ENCODE data around the gene BATF3. TPM values are rescaled to one million over a fixed set of nuclear protein-coding genes. Genes with fewer than 3 reads are reported as not detected.

BATF3 gene
- total RNA-seq, 1 donor from 2014 or later: not detected

GRCh38 chr1:212683357-212683722 lies 16.3 kb downstream of the BATF3 start:
- DNase-seq (ENCODE audit: low spot score): no peak
- Histone ChIP-seq H3K9ac (no peak overlapping the region), H4K20me1 (ENCODE audit: low read depth) (no peaks in the 10 kb centered on the region), H3K4me1 (no peaks in the 10 kb centered on the region), H3K4me2 (no peak overlapping the region), H3K36me3 (no peaks in the 10 kb centered on the region), H2AFZ (replicated peaks) (no peak overlapping the region), H3K79me2 (ENCODE audit: low read depth) (no peaks in the 10 kb centered on the region), H3K4me3 (no peak overlapping the region), H3K27ac (no peak overlapping the region), H3K27me3 (no peaks in the 10 kb centered on the region), H3K9me3 (ENCODE audit: low read depth) (no peaks in the 10 kb centered on the region), H3F3A (ENCODE audit: low read depth) (no peaks in the 10 kb centered on the region)
- TF ChIP-seq EZH2phosphoT487 (IDR thresholded peaks at IDR 0.05) (no peak), CTCF (IDR thresholded peaks at IDR 0.05) (no peak), EZH2 (IDR thresholded peaks at IDR 0.05) (no peak)
- H3K9me3 Mint-ChIP-seq: no peaks in the 10 kb centered on the region
- H3K27me3 Mint-ChIP-seq (ENCODE audit: insufficient read depth, low read depth): peaks cover 10% of the 10 kb centered on the region
- no peak overlapping the region for H3K4me3 Mint-ChIP-seq
- H3K4me1 Mint-ChIP-seq: peaks cover 9% of the 10 kb centered on the region
- H3K36me3 Mint-ChIP-seq: no peaks in the 10 kb centered on the region
- H3K27ac Mint-ChIP-seq: no peak overlapping the region

GRCh38 chr1:212680680-212681389 lies 18.8 kb downstream of the BATF3 start:
- Histone ChIP-seq H3K79me2 (ENCODE audit: low read depth) (no peaks in the 10 kb centered on the region), H3K4me3 (no peak overlapping the region), H3K27ac (no peak overlapping the region), H4K20me1 (ENCODE audit: low read depth) (no peaks in the 10 kb centered on the region), H3K27me3 (no peaks in the 10 kb centered on the region), H3K9ac (no peak overlapping the region), H3K4me2 (no peak overlapping the region), H3K4me1 (peaks cover 5% of the 10 kb centered on the region), H3K36me3 (no peaks in the 10 kb centered on the region), H3K9me3 (ENCODE audit: low read depth) (no peaks in the 10 kb centered on the region), H3F3A (ENCODE audit: low read depth) (no peaks in the 10 kb centered on the region), H2AFZ (replicated peaks) (no peak overlapping the region)
- Mint-ChIP-seq H3K4me1 (peaks cover 23% of the 10 kb centered on the region), H3K27me3 (ENCODE audit: insufficient read depth, low read depth) (peaks cover 14% of the 10 kb centered on the region), H3K27ac (no peak overlapping the region), H3K36me3 (no peaks in the 10 kb centered on the region), H3K4me3 (no peak overlapping the region), H3K9me3 (no peaks in the 10 kb centered on the region)
- DNase-seq (ENCODE audit: low spot score): no peak
- TF ChIP-seq CTCF (IDR thresholded peaks at IDR 0.05): no peak
- TF ChIP-seq EZH2phosphoT487 (IDR thresholded peaks at IDR 0.05): no peak
- no peak for TF ChIP-seq EZH2 (IDR thresholded peaks at IDR 0.05)

- peaks cover 7% of the 10 kb centered on the region for H3K27me3 Mint-ChIP-seq (ENCODE audit: insufficient read depth, low read depth)
- H3K4me1 ChIP-seq: peaks cover 5% of the 10 kb centered on the region
- DNase-seq (ENCODE audit: low spot score): no peak
- H3K4me1 Mint-ChIP-seq: peaks cover 23% of the 10 kb centered on the region
- H4K20me1 ChIP-seq (ENCODE audit: low read depth): no peaks in the 10 kb centered on the region
- H3K27ac Mint-ChIP-seq: no peak overlapping the region
- TF ChIP-seq EZH2phosphoT487 (IDR thresholded peaks at IDR 0.05) (no peak), EZH2 (IDR thresholded peaks at IDR 0.05) (no peak), CTCF (IDR thresholded peaks at IDR 0.05) (no peak)
- H3K27ac ChIP-seq: no peak overlapping the region
- no peaks in the 10 kb centered on the region for H3K27me3 ChIP-seq
- H3K4me3 ChIP-seq: no peak overlapping the region
- H3K36me3 ChIP-seq: no peaks in the 10 kb centered on the region
- no peaks in the 10 kb centered on the region for H3K9me3 ChIP-seq (ENCODE audit: low read depth)
- no peak overlapping the region for H3K4me3 Mint-ChIP-seq
- H3K36me3 Mint-ChIP-seq: no peaks in the 10 kb centered on the region
- no peak overlapping the region for H3K4me2 ChIP-seq
- no peak overlapping the region for H2AFZ ChIP-seq (replicated peaks)
- H3F3A ChIP-seq (ENCODE audit: low read depth): no peaks in the 10 kb centered on the region
- no peaks in the 10 kb centered on the region for H3K9me3 Mint-ChIP-seq
- H3K79me2 ChIP-seq (ENCODE audit: low read depth): no peaks in the 10 kb centered on the region
- H3K9ac ChIP-seq: no peak overlapping the region
Observed at GRCh38 chr1:212678456-212679410, 20.9 kb downstream of the BATF3 start.

Measured in neural progenitor cell (in vitro differentiated cells).